Measurements from ENCODE around the gene NR2F6. TPM values are rescaled to one million over a fixed set of nuclear protein-coding genes. Genes with fewer than 3 reads are reported as not detected.

The NR2F6 gene
- polyA plus RNA-seq, 3 donors from 2014 or later = 0.67 to 1.4 (median 0.94) TPM

DNA sequence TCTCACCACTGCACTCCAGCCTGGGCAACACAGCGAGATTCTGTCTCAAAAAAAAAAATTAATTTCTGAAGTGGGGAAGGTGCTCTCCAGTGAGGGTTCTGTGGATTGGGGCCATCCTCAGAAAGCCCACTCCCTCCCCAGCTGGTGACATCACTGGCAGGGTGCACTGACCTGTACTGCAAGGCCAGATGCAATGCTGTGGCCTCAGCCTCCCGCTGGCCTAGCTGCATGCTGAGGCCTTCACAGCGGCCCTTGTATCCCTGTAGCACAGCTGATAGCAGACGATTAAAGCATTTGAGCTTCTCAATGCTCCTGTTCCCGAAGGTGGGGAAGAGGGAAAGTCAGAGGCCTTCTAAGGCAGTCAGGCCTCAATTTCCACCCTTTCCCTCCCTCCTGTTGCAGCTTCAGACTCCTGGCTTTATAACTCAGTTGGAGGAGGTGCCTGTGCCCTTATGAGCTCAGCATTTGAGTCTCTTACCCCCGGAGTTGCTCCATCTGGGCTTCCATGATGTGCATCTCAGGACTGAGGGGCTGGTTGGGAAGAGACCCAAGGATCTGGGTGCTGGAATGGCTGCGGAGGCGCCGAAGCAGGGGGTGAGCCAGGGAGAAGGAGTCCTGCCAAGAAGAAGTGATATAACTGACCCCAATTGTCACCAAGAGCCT, 13.5 kb upstream of the NR2F6 start:
- no peak overlapping the region for H3K4me3 Mint-ChIP-seq
- DNase-seq = no peak
- H3K9me3 Mint-ChIP-seq = no peaks in the 10 kb centered on the region
- peaks cover 0 to 6% (median 0%) of the 10 kb centered on the region in 3 donors for H3K27me3 Mint-ChIP-seq (ENCODE audit: low read depth in 3 of 3)
- H3K4me1 Mint-ChIP-seq = peaks cover 3 to 6% of the 10 kb centered on the region in 2 donors
- no peaks in the 10 kb centered on the region for H3K36me3 Mint-ChIP-seq
- no peak overlapping the region for H3K27ac Mint-ChIP-seq

GRCh38 chr19:17256130-17256529, 10.4 kb upstream of the NR2F6 start:
- H3K4me1 Mint-ChIP-seq = peaks cover 3 to 6% of the 10 kb centered on the region in 2 donors
- no peaks in the 10 kb centered on the region for H3K36me3 Mint-ChIP-seq
- H3K9me3 Mint-ChIP-seq = no peaks in the 10 kb centered on the region
- H3K27me3 Mint-ChIP-seq (ENCODE audit: low read depth in 3 of 3) = peaks cover 0 to 6% (median 2%) of the 10 kb centered on the region in 3 donors
- no peak overlapping the region for H3K4me3 Mint-ChIP-seq
- no peak overlapping the region for H3K27ac Mint-ChIP-seq
- DNase-seq = no peak

GRCh38 chr19:17255150-17255621, 9.5 kb upstream of the NR2F6 start:
- Mint-ChIP-seq H3K4me1 (no peaks in the 10 kb centered on the region), H3K27ac (no peak overlapping the region), H3K9me3 (no peaks in the 10 kb centered on the region), H3K27me3 (ENCODE audit: low read depth in 3 of 3) (peaks cover 0 to 4% (median 2%) of the 10 kb centered on the region in 3 donors), H3K4me3 (no peak overlapping the region), H3K36me3 (no peaks in the 10 kb centered on the region)
- no peak for DNase-seq

DNA sequence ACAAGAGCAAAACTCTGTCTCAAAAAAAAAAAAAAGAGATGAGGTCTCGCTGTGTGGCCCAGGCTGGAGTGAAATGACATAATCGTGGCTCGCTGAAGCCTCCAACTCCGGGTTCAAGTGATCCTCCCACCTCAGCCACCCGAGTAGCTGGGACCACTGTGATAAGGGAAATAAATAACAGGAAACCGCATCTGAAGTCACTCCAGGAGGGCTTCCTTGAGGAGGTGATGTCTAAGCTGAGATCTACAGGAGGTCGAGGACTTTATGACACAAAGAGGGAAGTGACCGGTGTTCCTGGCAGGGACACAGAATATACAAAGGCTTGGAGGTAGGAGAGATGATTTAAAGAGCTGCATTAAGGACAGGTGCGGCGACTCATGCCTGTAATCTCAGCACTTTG, 8.9 kb upstream of the NR2F6 start:
- Mint-ChIP-seq H3K4me3 (no peak overlapping the region), H3K27ac (no peak overlapping the region), H3K36me3 (no peaks in the 10 kb centered on the region), H3K4me1 (no peaks in the 10 kb centered on the region), H3K9me3 (no peaks in the 10 kb centered on the region), H3K27me3 (ENCODE audit: low read depth in 3 of 3) (peaks cover 0 to 4% (median 2%) of the 10 kb centered on the region in 3 donors)
- DNase-seq = no peak

- peaks cover 0 to 6% of the 10 kb centered on the region in 2 donors for H3K4me1 Mint-ChIP-seq
- no peak overlapping the region for H3K27ac Mint-ChIP-seq
Observed at GRCh38 chr19:17249887-17250548, 4.3 kb upstream of the NR2F6 start.

GRCh38 chr19:17248011-17248776, 2.5 kb upstream of the NR2F6 start:
- no peaks in the 10 kb centered on the region for H3K9me3 Mint-ChIP-seq
- H3K27ac Mint-ChIP-seq = no peak overlapping the region
- H3K27me3 Mint-ChIP-seq (ENCODE audit: low read depth in 3 of 3) = peaks cover 4 to 9% (median 5%) of the 10 kb centered on the region in 3 donors
- H3K36me3 Mint-ChIP-seq = no peaks in the 10 kb centered on the region
- no peak for DNase-seq
- H3K4me3 Mint-ChIP-seq = peak overlapping the region in 3 of 5 donors; percentile 9 to 24 (median 10)
- H3K4me1 Mint-ChIP-seq = peaks cover 0 to 10% of the 10 kb centered on the region in 2 donors

More at GRCh38 chr19:17249887-17250548, 4.3 kb upstream of the NR2F6 start:
- no peak for DNase-seq
- Mint-ChIP-seq H3K27me3 (ENCODE audit: low read depth in 3 of 3) (peaks cover 4 to 7% (median 6%) of the 10 kb centered on the region in 3 donors), H3K9me3 (no peaks in the 10 kb centered on the region), H3K36me3 (no peaks in the 10 kb centered on the region), H3K4me3 (no peak overlapping the region)

- no peaks in the 10 kb centered on the region for H3K36me3 Mint-ChIP-seq
- peak overlapping the region; percentile 82 to 90 (median 86) for H3K4me3 Mint-ChIP-seq
- H3K4me1 Mint-ChIP-seq = peaks cover 0 to 10% of the 10 kb centered on the region in 2 donors
- no peak for DNase-seq
- peaks cover 2 to 9% (median 5%) of the 10 kb centered on the region in 3 donors for H3K27me3 Mint-ChIP-seq (ENCODE audit: low read depth in 3 of 3)
- H3K27ac Mint-ChIP-seq = peak overlapping the region in 1 of 6 donors; percentile 41
- no peaks in the 10 kb centered on the region for H3K9me3 Mint-ChIP-seq
Observed at GRCh38 chr19:17246681-17247425, 1.1 kb upstream of the NR2F6 start.

GRCh38 chr19:17244618-17245534, 843 bp downstream of the NR2F6 start:
- no peaks in the 10 kb centered on the region for H3K36me3 Mint-ChIP-seq

DNA sequence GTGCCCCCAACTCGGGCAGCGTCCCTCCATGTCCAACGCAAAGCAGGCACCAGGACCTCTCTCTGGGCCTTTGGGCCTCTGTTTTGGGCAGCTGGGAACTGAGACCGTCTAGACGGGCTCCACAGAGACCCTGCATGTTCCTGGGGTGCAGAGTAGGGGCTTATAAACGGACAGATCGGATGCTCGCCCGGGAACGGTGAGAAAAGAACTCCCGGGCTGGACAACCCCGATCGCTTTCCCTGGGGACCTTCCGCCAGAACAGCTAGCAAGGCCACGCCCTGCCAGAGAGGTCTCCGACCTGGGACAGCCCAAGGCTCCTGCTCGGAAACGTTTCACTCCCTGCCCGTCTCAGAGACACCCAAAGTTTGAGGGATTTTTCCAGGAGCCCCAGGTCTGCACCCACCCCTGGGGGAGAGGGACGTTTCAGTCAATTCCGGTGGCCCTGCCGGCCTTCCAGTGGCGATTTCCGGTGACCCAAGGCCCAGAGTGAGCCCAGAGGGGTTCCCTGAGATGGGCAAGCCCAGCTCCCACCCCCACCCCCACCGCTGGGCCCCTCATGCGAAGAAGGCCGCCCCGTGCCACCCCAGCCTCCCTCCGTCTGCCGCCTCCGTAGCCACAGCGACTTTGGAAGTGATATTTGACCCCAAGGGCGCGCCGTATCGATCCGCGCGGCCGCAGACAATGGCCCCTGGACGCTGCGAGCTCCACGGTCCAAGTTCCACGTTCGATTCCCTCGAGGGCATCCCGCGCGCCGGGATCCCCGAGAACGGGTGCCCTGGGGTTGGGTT, 1.7 kb downstream of the NR2F6 start:
- H3K4me3 Mint-ChIP-seq = peak overlapping the region; percentile 27 to 65 (median 62)
- peaks cover 0 to 10% of the 10 kb centered on the region in 2 donors for H3K4me1 Mint-ChIP-seq
- no peaks in the 10 kb centered on the region for H3K9me3 Mint-ChIP-seq
- no peak overlapping the region for H3K27ac Mint-ChIP-seq
- H3K36me3 Mint-ChIP-seq = no peaks in the 10 kb centered on the region
- H3K27me3 Mint-ChIP-seq (ENCODE audit: low read depth in 3 of 3) = peaks cover 2 to 8% (median 5%) of the 10 kb centered on the region in 3 donors
- DNase-seq = no peak

More at GRCh38 chr19:17244618-17245534, 843 bp downstream of the NR2F6 start:
- Mint-ChIP-seq H3K9me3 (no peaks in the 10 kb centered on the region), H3K4me3 (peak overlapping the region; percentile 27 to 65 (median 58)), H3K4me1 (peaks cover 0 to 10% of the 10 kb centered on the region in 2 donors), H3K27ac (no peak overlapping the region), H3K27me3 (ENCODE audit: low read depth in 3 of 3) (peaks cover 2 to 9% (median 5%) of the 10 kb centered on the region in 3 donors)
- no peak for DNase-seq

GRCh38 chr19:17243211-17243829, 2.4 kb downstream of the NR2F6 start:
- DNase-seq = no peak
- Mint-ChIP-seq H3K27ac (peak overlapping the region in 1 of 6 donors; percentile 31), H3K9me3 (no peaks in the 10 kb centered on the region), H3K4me3 (peak overlapping the region in 4 of 5 donors; percentile 38 to 64 (median 54)), H3K4me1 (peaks cover 0 to 10% of the 10 kb centered on the region in 2 donors), H3K27me3 (ENCODE audit: low read depth in 3 of 3) (peaks cover 2 to 8% (median 5%) of the 10 kb centered on the region in 3 donors), H3K36me3 (no peaks in the 10 kb centered on the region)

DNA sequence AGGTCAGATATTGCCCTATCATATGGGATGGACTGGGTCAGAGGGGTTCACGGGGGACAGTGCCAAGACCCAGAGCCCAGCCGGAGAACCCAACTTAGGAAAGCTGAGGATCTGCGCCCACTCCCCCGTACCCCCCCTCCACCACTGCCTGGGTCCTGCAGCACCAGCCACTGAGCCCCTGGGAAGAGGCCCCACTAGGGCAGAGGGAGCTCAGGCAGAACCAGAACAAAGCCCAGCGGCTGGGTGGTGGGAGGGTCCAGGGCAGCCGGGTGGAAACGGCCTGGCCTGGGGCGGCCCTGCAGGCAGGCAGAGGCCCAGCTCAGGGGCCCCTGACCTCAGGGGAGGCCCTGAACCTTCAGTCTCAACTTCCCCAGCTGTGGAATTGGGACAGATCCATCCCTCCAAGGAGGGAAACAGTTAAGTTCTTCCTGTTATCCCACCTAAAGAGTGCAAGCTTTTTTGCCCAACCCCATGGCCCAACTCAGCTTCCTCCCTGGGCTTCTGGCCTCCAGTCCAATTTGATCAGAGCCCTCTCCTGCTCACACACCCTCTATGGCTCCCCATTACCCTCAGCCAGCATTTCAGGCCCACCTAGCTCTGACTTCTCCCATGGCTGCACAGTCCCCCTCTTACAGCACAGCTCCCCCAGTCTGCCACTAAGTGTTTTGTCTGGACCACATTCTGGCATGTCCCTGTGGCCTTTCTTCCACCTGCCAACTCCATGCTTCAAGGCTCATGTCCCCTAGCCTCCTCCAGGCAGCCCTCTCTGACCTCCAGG, 3.1 kb downstream of the NR2F6 start:
- Mint-ChIP-seq H3K4me3 (peak overlapping the region in 3 of 5 donors; percentile 0 to 58 (median 22)), H3K27me3 (ENCODE audit: low read depth in 3 of 3) (peaks cover 2 to 8% (median 3%) of the 10 kb centered on the region in 3 donors)

More for the DNA sequence above, 3.1 kb downstream of the NR2F6 start:
- H3K9me3 Mint-ChIP-seq = no peaks in the 10 kb centered on the region
- no peak for DNase-seq
- peak overlapping the region in 2 of 6 donors; percentile 18 to 31 for H3K27ac Mint-ChIP-seq
- peaks cover 0 to 10% of the 10 kb centered on the region in 2 donors for H3K4me1 Mint-ChIP-seq
- H3K36me3 Mint-ChIP-seq = no peaks in the 10 kb centered on the region

Data from immature natural killer cell (primary cell).